ENCODE results near the gene CEL.
"Not testable (repeated sequence)": the region's sequence is repeated elsewhere in the genome, so short reads cannot be mapped to it uniquely, and the experiment has no call there.

Gene CEL

GRCh38 chr9:133057553-133057952, 4.2 kb upstream of the CEL start:
- Histone ChIP-seq H3K9me3 (ENCODE audit: control insufficient read depth, low read length) (no peaks in the 10 kb centered on the region), H3K36me3 (ENCODE audit: control insufficient read depth, insufficient read depth, low read length, severe bottlenecking) (peaks cover 45% of the 10 kb centered on the region), H3K4me3 (ENCODE audit: low read length) (no peak overlapping the region), H3K9ac (ENCODE audit: low read length) (no peak overlapping the region), H3K27me3 (replicated peaks; ENCODE audit: control insufficient read depth, insufficient read depth, low read length) (no peaks in the 10 kb centered on the region), H3K4me1 (ENCODE audit: control insufficient read depth, insufficient read depth, low read length) (peaks cover 8% of the 10 kb centered on the region)
- no peak for DNase-seq (ENCODE audit: low read depth)

GRCh38 chr9:133058071-133058470, 3.7 kb upstream of the CEL start:
- Histone ChIP-seq H3K9me3 (ENCODE audit: control insufficient read depth, low read length) (no peaks in the 10 kb centered on the region), H3K27me3 (replicated peaks; ENCODE audit: control insufficient read depth, insufficient read depth, low read length) (no peaks in the 10 kb centered on the region), H3K36me3 (ENCODE audit: control insufficient read depth, insufficient read depth, low read length, severe bottlenecking) (peaks cover 45% of the 10 kb centered on the region), H3K9ac (ENCODE audit: low read length) (no peak overlapping the region), H3K4me1 (ENCODE audit: control insufficient read depth, insufficient read depth, low read length) (peaks cover 8% of the 10 kb centered on the region), H3K4me3 (ENCODE audit: low read length) (no peak overlapping the region)
- DNase-seq (ENCODE audit: low read depth): no peak

GRCh38 chr9:133058550-133059320, 3.0 kb upstream of the CEL start:
- peaks cover 8% of the 10 kb centered on the region for H3K4me1 ChIP-seq (ENCODE audit: control insufficient read depth, insufficient read depth, low read length)
- no peaks in the 10 kb centered on the region for H3K9me3 ChIP-seq (ENCODE audit: control insufficient read depth, low read length)
- peaks cover 40% of the 10 kb centered on the region for H3K36me3 ChIP-seq (ENCODE audit: control insufficient read depth, insufficient read depth, low read length, severe bottlenecking)
- no peak overlapping the region for H3K9ac ChIP-seq (ENCODE audit: low read length)
- H3K4me3 ChIP-seq (ENCODE audit: low read length): no peak overlapping the region
- DNase-seq (ENCODE audit: low read depth): no peak
- no peaks in the 10 kb centered on the region for H3K27me3 ChIP-seq (replicated peaks; ENCODE audit: control insufficient read depth, insufficient read depth, low read length)

GRCh38 chr9:133059623-133060022, 2.2 kb upstream of the CEL start:
- Histone ChIP-seq H3K9me3 (ENCODE audit: control insufficient read depth, low read length) (no peaks in the 10 kb centered on the region), H3K9ac (ENCODE audit: low read length) (no peak overlapping the region), H3K4me1 (ENCODE audit: control insufficient read depth, insufficient read depth, low read length) (peaks cover 8% of the 10 kb centered on the region), H3K27me3 (replicated peaks; ENCODE audit: control insufficient read depth, insufficient read depth, low read length) (no peaks in the 10 kb centered on the region), H3K36me3 (ENCODE audit: control insufficient read depth, insufficient read depth, low read length, severe bottlenecking) (peaks cover 31% of the 10 kb centered on the region), H3K4me3 (ENCODE audit: low read length) (no peak overlapping the region)
- DNase-seq (ENCODE audit: low read depth): no peak

GRCh38 chr9:133060417-133060841, 1.4 kb upstream of the CEL start:
- no peak overlapping the region for H3K4me3 ChIP-seq (ENCODE audit: low read length)
- no peak overlapping the region for H3K9ac ChIP-seq (ENCODE audit: low read length)
- H3K36me3 ChIP-seq (ENCODE audit: control insufficient read depth, insufficient read depth, low read length, severe bottlenecking): peaks cover 24% of the 10 kb centered on the region
- H3K27me3 ChIP-seq (replicated peaks; ENCODE audit: control insufficient read depth, insufficient read depth, low read length): no peaks in the 10 kb centered on the region
- DNase-seq (ENCODE audit: low read depth): no peak
- no peaks in the 10 kb centered on the region for H3K9me3 ChIP-seq (ENCODE audit: control insufficient read depth, low read length)
- H3K4me1 ChIP-seq (ENCODE audit: control insufficient read depth, insufficient read depth, low read length): peaks cover 6% of the 10 kb centered on the region

GRCh38 chr9:133061019-133061763, 590 bp upstream of the CEL start:
- not testable (repeated sequence) for DNase-seq (ENCODE audit: low read depth); H3K4me1 ChIP-seq (ENCODE audit: control insufficient read depth, insufficient read depth, low read length); H3K4me3 ChIP-seq (ENCODE audit: low read length)

GRCh38 chr9:133062569-133062968, 788 bp downstream of the CEL start:
- not testable (repeated sequence) for H3K36me3 ChIP-seq (ENCODE audit: control insufficient read depth, insufficient read depth, low read length, severe bottlenecking); H3K4me3 ChIP-seq (ENCODE audit: low read length); H3K9me3 ChIP-seq (ENCODE audit: control insufficient read depth, low read length); H3K4me1 ChIP-seq (ENCODE audit: control insufficient read depth, insufficient read depth, low read length); H3K9ac ChIP-seq (ENCODE audit: low read length); H3K27me3 ChIP-seq (replicated peaks; ENCODE audit: control insufficient read depth, insufficient read depth, low read length); DNase-seq (ENCODE audit: low read depth)

More at GRCh38 chr9:133061019-133061763, 590 bp upstream of the CEL start:
- H3K36me3 ChIP-seq (ENCODE audit: control insufficient read depth, insufficient read depth, low read length, severe bottlenecking): peaks cover 16% of the 10 kb centered on the region
- not testable (repeated sequence) for H3K9ac ChIP-seq (ENCODE audit: low read length); H3K9me3 ChIP-seq (ENCODE audit: control insufficient read depth, low read length); H3K27me3 ChIP-seq (replicated peaks; ENCODE audit: control insufficient read depth, insufficient read depth, low read length)

- H3K9ac ChIP-seq (ENCODE audit: low read length): no peak overlapping the region
- no peak overlapping the region for H3K4me3 ChIP-seq (ENCODE audit: low read length)
- H3K27me3 ChIP-seq (replicated peaks; ENCODE audit: control insufficient read depth, insufficient read depth, low read length): no peaks in the 10 kb centered on the region
- H3K36me3 ChIP-seq (ENCODE audit: control insufficient read depth, insufficient read depth, low read length, severe bottlenecking): peaks cover 2% of the 10 kb centered on the region
- no peaks in the 10 kb centered on the region for H3K9me3 ChIP-seq (ENCODE audit: control insufficient read depth, low read length)
- H3K4me1 ChIP-seq (ENCODE audit: control insufficient read depth, insufficient read depth, low read length): peaks cover 6% of the 10 kb centered on the region
- DNase-seq (ENCODE audit: low read depth): no peak
Measured at GRCh38 chr9:133063159-133063499, 1.3 kb downstream of the CEL start.

- no peak for DNase-seq (ENCODE audit: low read depth)
- Histone ChIP-seq H3K36me3 (ENCODE audit: control insufficient read depth, insufficient read depth, low read length, severe bottlenecking) (no peaks in the 10 kb centered on the region), H3K4me3 (ENCODE audit: low read length) (no peak overlapping the region), H3K4me1 (ENCODE audit: control insufficient read depth, insufficient read depth, low read length) (peaks cover 6% of the 10 kb centered on the region), H3K9ac (ENCODE audit: low read length) (no peak overlapping the region), H3K27me3 (replicated peaks; ENCODE audit: control insufficient read depth, insufficient read depth, low read length) (no peaks in the 10 kb centered on the region), H3K9me3 (ENCODE audit: control insufficient read depth, low read length) (no peaks in the 10 kb centered on the region)
Measured at GRCh38 chr9:133063500-133064231, 1.9 kb downstream of the CEL start.

GRCh38 chr9:133064241-133065069, 2.7 kb downstream of the CEL start:
- peaks cover 6% of the 10 kb centered on the region for H3K4me1 ChIP-seq (ENCODE audit: control insufficient read depth, insufficient read depth, low read length)
- no peaks in the 10 kb centered on the region for H3K9me3 ChIP-seq (ENCODE audit: control insufficient read depth, low read length)
- no peaks in the 10 kb centered on the region for H3K36me3 ChIP-seq (ENCODE audit: control insufficient read depth, insufficient read depth, low read length, severe bottlenecking)
- no peaks in the 10 kb centered on the region for H3K27me3 ChIP-seq (replicated peaks; ENCODE audit: control insufficient read depth, insufficient read depth, low read length)
- no peak overlapping the region for H3K4me3 ChIP-seq (ENCODE audit: low read length)
- DNase-seq (ENCODE audit: low read depth): no peak
- H3K9ac ChIP-seq (ENCODE audit: low read length): no peak overlapping the region

- Histone ChIP-seq H3K9ac (ENCODE audit: low read length) (no peak overlapping the region), H3K9me3 (ENCODE audit: control insufficient read depth, low read length) (no peaks in the 10 kb centered on the region), H3K36me3 (ENCODE audit: control insufficient read depth, insufficient read depth, low read length, severe bottlenecking) (no peaks in the 10 kb centered on the region), H3K4me3 (ENCODE audit: low read length) (no peak overlapping the region), H3K27me3 (replicated peaks; ENCODE audit: control insufficient read depth, insufficient read depth, low read length) (no peaks in the 10 kb centered on the region), H3K4me1 (ENCODE audit: control insufficient read depth, insufficient read depth, low read length) (peaks cover 6% of the 10 kb centered on the region)
- DNase-seq (ENCODE audit: low read depth): no peak
Measured at GRCh38 chr9:133065070-133065388, 3.2 kb downstream of the CEL start.
